ENCODE results near the gene BOLA3.
"Not testable (repeated sequence)": the region's sequence is repeated elsewhere in the genome, so short reads cannot be mapped to it uniquely, and the experiment has no call there.

Gene BOLA3

GRCh38 chr2:74147727-74148456 lies at the start of gene BOLA3:
Gene BOLA3 (minus strand): TSS chr2:74147912. CDS start chr2:74147874, 38 bp downstream.
- DNase-seq (ENCODE audit: low read depth), result peak; percentile 73

GRCh38 chr2:74197049-74197448 lies 49.3 kb upstream of the BOLA3 start:
- no peak for DNase-seq (ENCODE audit: low read depth)

- DNase-seq (ENCODE audit: low read depth), result no peak
Measured at GRCh38 chr2:74194799-74195198, 47.1 kb upstream of the BOLA3 start.

- no peak for DNase-seq (ENCODE audit: low read depth)
Measured at GRCh38 chr2:74191596-74192380, 44.1 kb upstream of the BOLA3 start.

- DNase-seq (ENCODE audit: low read depth), result no peak
Measured at GRCh38 chr2:74188696-74189095, 41.0 kb upstream of the BOLA3 start.

- no peak for DNase-seq (ENCODE audit: low read depth)
Measured at GRCh38 chr2:74188018-74188601, 40.4 kb upstream of the BOLA3 start.

GRCh38 chr2:74186706-74187105 lies 39.0 kb upstream of the BOLA3 start:
- not testable (repeated sequence) for DNase-seq (ENCODE audit: low read depth)

- DNase-seq (ENCODE audit: low read depth), result no peak
Measured at GRCh38 chr2:74186038-74186437, 38.3 kb upstream of the BOLA3 start.

- no peak for DNase-seq (ENCODE audit: low read depth)
Measured at GRCh38 chr2:74183878-74184277, 36.2 kb upstream of the BOLA3 start.

GRCh38 chr2:74181739-74182138 lies 34.0 kb upstream of the BOLA3 start:
- no peak for DNase-seq (ENCODE audit: low read depth)

GRCh38 chr2:74179063-74179865 lies 31.6 kb upstream of the BOLA3 start:
- no peak for DNase-seq (ENCODE audit: low read depth)

- DNase-seq (ENCODE audit: low read depth), result peak; percentile 97
Measured at GRCh38 chr2:74178211-74179062, 30.7 kb upstream of the BOLA3 start, which contains the start of gene MOB1A. Gene MOB1A (minus strand): TSS chr2:74178879. CDS start chr2:74178674, 205 bp downstream.

GRCh38 chr2:74177696-74178095 lies 30.0 kb upstream of the BOLA3 start:
- no peak for DNase-seq (ENCODE audit: low read depth)

GRCh38 chr2:74174909-74175308 lies 27.2 kb upstream of the BOLA3 start:
- no peak for DNase-seq (ENCODE audit: low read depth)

- no peak for DNase-seq (ENCODE audit: low read depth)
Measured at GRCh38 chr2:74168739-74169138, 21.0 kb upstream of the BOLA3 start.

- DNase-seq (ENCODE audit: low read depth), result no peak
Measured at GRCh38 chr2:74164761-74165160, 17.0 kb upstream of the BOLA3 start.

- no peak for DNase-seq (ENCODE audit: low read depth)
Measured at GRCh38 chr2:74162951-74163350, 15.2 kb upstream of the BOLA3 start.

GRCh38 chr2:74155830-74156229 lies 8.1 kb upstream of the BOLA3 start:
- DNase-seq (ENCODE audit: low read depth), result no peak

GRCh38 chr2:74152954-74153353 lies 5.2 kb upstream of the BOLA3 start:
- no peak for DNase-seq (ENCODE audit: low read depth)

- no peak for DNase-seq (ENCODE audit: low read depth)
Measured at GRCh38 chr2:74149570-74150319, 2.0 kb upstream of the BOLA3 start.

GRCh38 chr2:74149247-74149525 lies 1.5 kb upstream of the BOLA3 start:
- DNase-seq (ENCODE audit: low read depth), result no peak
